Activated T-helper 17 cell treated with anti-CD3 and anti-CD28 coated beads, Interleukin-2, amount 50 U/mL, for 72 hours (primary cell): Measurements from ENCODE around the gene NPAS3. TPM values are rescaled to one million over a fixed set of nuclear protein-coding genes. Genes with fewer than 3 reads are reported as not detected.

Experiments used
- ATAC-seq: fragments of 150-1000 bp; cut with Tn5 transposase; replicated peaks from 2 replicates; pipeline ENCODE4 v1.10.0; 2021; ENCODE audit warnings: mild to moderate bottlenecking, moderate library complexity
- H3K27ac Mint-ChIP-seq: one replicate; pipeline ENCODE4 v1.8.0; 2022; ENCODE audit warnings: mixed read lengths
- H3K27me3 Mint-ChIP-seq: one replicate; pipeline ENCODE4 v1.8.0; 2022; ENCODE audit warnings: mixed read lengths
- H3K36me3 Mint-ChIP-seq: one replicate; pipeline ENCODE4 v1.8.0; 2022; ENCODE audit warnings: low read depth, mild to moderate bottlenecking, mixed read lengths
- H3K4me1 Mint-ChIP-seq: one replicate; pipeline ENCODE4 v1.8.0; 2022; ENCODE audit warnings: mixed read lengths
- H3K4me3 Mint-ChIP-seq: one replicate; pipeline ENCODE4 v1.8.0; 2022; ENCODE audit warnings: mild to moderate bottlenecking, mixed read lengths
- H3K9me3 Mint-ChIP-seq: one replicate; pipeline ENCODE4 v1.8.0; 2022; ENCODE audit warnings: mixed read lengths
- total RNA-seq, 2 donors: library from RNA; stranded (reverse); gene quantifications; one replicate each; pipeline ENCODE4 v1.2.3, GENCODE V29; 2022

The NPAS3 gene
- total RNA-seq, 2 donors from 2014 or later = not detected

DNA sequence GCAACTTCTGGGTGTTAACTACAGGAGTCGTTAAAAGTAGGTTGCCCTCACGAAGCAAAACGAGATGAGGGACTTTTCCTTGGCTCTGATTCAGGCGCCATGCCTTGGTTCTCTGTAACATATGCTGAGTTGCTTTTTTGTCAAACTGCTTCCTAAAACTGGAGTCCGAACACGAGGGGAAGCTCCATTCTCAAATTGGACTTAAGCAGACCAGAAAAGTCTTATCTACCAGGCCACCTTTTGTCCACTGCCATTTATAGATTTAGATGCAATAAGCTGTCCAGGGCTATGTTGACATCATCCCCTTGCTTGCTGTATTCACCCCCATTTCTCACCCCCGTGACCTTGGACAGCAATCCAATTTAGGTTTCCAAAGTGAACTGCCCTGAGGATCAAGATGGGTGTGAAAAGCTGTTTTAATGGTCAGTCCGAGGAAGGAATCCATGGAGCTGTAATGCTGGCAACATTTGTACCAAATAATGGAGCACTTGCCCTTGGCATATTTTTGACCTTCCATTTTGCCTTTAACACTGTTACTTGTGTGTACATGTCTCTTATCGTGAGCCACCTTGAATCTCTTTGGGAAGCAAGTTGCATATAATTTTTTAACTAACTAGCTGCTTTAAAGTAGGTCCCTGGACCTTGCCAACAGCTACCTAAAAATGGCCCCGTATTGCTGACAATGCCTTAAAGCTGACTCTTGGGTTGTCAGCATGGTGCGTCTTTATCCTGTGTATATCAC, 714.1 kb downstream of the NPAS3 start:
- Mint-ChIP-seq H3K4me1 (no peaks in the 10 kb centered on the region), H3K27ac (no peak overlapping the region), H3K4me3 (no peak overlapping the region), H3K27me3 (peaks cover 7% of the 10 kb centered on the region), H3K9me3 (no peaks in the 10 kb centered on the region), H3K36me3 (no peaks in the 10 kb centered on the region)
- no peak for ATAC-seq

DNA sequence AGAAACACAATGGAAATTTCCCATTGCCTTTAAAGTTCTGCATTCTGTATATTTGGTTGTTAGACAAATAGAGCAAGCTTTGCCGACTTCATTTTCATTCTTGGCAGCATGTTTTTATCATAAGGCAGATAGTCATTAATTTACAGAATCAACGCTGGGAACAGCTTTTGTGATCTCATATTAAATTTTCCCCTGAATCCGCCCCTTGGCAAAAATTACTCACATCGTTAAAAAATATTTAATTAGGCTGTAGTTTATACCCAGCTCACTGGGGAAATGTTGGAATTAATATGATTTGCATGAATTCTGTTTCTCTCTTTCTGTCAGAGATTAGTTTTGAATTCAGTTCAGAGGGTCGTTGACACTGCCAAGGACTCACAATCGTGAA, 714.6 kb downstream of the NPAS3 start:
- Mint-ChIP-seq H3K27ac (no peak overlapping the region), H3K4me1 (no peaks in the 10 kb centered on the region), H3K9me3 (no peaks in the 10 kb centered on the region), H3K27me3 (peaks cover 7% of the 10 kb centered on the region), H3K36me3 (no peaks in the 10 kb centered on the region), H3K4me3 (no peak overlapping the region)
- ATAC-seq = no peak

DNA sequence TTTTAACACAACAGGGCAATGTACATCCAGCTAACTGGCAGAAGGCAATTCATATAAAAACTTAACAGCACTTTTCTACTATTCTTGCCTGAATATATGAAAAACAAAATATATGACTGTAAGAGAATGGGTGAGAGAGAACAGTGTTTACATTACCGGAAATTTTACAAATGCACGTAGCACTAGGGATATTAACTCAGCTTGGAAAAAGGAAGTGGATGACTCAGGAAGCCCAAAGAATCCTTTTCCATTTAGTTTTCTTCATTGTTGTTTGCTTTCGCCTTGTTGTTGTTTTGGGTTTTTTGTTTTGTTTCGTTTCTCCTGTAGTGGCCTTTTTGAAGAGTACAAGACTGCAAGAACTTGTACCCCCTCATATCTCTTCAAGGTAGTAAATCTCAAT, 716.7 kb downstream of the NPAS3 start:
- Mint-ChIP-seq H3K9me3 (no peaks in the 10 kb centered on the region), H3K4me3 (no peak overlapping the region), H3K27me3 (peaks cover under 1% of the 10 kb centered on the region), H3K27ac (no peak overlapping the region), H3K4me1 (no peaks in the 10 kb centered on the region), H3K36me3 (no peaks in the 10 kb centered on the region)
- no peak for ATAC-seq

DNA sequence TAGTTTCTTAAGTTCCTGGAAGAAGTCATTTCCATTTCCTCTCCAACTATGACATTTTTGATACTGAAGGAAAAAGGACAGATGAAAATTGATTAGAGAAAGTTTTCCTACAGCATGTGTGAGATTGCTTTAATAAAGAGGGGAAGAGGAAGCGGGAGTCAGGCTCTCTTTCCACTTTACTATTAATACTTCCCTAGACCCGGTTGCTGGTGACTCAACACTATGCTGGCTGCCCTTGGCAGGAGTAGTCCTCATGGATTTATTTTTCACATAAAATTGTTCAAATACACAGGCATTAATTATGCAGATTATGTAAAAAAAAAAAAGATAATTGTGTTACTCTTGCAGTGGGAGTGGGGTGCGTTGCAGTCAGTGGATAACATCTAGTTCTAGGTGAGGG, 718.8 kb downstream of the NPAS3 start:
- Mint-ChIP-seq H3K4me3 (no peak overlapping the region), H3K27ac (no peak overlapping the region), H3K36me3 (no peaks in the 10 kb centered on the region), H3K4me1 (no peaks in the 10 kb centered on the region), H3K27me3 (peaks cover 5% of the 10 kb centered on the region), H3K9me3 (no peaks in the 10 kb centered on the region)
- no peak for ATAC-seq

DNA sequence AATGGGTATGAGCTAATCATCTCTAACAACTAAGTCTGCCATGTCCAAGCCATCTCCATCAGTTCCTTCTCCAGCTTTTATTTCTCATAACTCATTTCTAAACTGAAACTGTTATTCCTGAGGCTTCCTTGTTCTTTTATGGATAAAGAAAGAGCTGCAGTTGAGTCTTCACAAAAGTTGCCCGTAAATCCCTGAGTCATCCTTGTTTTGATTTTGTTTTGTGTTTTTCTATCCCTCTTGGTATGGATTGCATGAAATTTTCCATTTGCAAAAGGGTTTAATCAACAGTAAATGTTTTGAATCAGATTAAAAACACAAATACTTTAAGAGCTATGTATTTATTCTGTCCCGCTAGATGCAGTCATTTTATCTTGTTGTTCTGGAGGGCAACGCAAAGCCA, 721.6 kb downstream of the NPAS3 start:
- Mint-ChIP-seq H3K9me3 (peaks cover 4% of the 10 kb centered on the region), H3K4me3 (no peak overlapping the region), H3K4me1 (no peaks in the 10 kb centered on the region), H3K36me3 (no peaks in the 10 kb centered on the region), H3K27ac (no peak overlapping the region), H3K27me3 (peaks cover 5% of the 10 kb centered on the region)
- no peak for ATAC-seq

DNA sequence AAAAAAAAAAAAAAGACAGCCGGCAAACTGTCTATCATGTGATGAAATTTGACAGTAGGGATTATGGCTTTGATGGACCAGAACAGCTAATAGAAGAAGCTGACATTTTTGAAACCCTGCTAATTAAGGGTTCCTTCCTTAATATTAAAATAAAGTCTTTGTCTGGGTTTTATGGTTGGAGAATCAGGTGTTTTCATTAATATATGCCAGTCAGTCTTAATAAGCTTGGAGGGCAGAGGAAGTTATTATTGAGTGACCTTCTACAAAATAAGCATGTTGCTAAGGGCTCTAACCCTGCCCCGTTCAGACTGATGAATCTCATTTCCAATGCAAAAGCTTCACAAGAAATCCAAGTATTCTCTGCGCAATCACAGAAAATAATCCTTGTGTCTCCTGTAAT, 722.4 kb downstream of the NPAS3 start:
- Mint-ChIP-seq H3K27me3 (peaks cover 5% of the 10 kb centered on the region), H3K9me3 (peaks cover 4% of the 10 kb centered on the region), H3K36me3 (no peaks in the 10 kb centered on the region), H3K4me1 (no peaks in the 10 kb centered on the region), H3K27ac (no peak overlapping the region), H3K4me3 (no peak overlapping the region)
- no peak for ATAC-seq

DNA sequence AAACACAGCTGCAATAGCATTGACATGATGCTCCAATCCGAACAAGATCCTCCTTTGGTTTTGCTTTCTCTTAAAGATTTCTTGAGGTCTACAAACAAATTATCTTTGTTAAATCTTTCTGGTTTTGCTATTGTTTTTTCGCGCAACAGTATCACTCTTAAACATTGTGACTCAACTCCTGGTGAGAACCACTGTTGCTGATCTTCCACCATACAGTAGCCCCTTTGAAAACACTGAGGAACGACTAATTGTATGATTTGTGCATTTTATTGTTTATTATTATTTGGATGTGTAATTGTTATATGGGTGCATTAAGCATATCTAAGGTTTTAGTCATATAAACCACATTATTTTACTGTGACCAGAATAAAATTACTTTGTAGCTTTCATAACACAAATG, 729.4 kb downstream of the NPAS3 start:
- peaks cover 4% of the 10 kb centered on the region for H3K9me3 Mint-ChIP-seq
- no peak overlapping the region for H3K27ac Mint-ChIP-seq
- no peak for ATAC-seq
- H3K4me3 Mint-ChIP-seq = no peak overlapping the region
- peaks cover 3% of the 10 kb centered on the region for H3K27me3 Mint-ChIP-seq
- no peaks in the 10 kb centered on the region for H3K36me3 Mint-ChIP-seq
- H3K4me1 Mint-ChIP-seq = no peaks in the 10 kb centered on the region

DNA sequence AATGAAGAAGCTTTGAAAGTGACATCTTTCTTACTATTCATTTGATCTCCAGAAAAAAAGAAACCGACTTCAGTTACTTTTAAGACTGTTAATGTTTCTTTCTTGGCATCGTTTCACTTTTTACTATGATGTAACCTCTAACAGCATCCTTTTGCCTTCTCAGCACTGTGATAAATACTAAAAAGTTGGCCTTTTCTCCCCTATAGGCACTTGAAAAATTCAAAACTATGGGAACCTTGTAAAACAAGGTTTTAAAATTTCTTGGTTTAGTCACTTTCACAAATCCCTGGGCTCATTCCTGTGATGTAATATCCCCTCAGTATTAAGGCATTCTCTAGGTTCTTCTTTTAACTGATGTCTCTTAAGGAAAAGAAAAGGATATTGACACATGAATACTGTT, 730.4 kb downstream of the NPAS3 start:
- ATAC-seq = no peak
- Mint-ChIP-seq H3K27ac (no peak overlapping the region), H3K27me3 (peaks cover 3% of the 10 kb centered on the region), H3K36me3 (no peaks in the 10 kb centered on the region), H3K4me1 (no peaks in the 10 kb centered on the region), H3K4me3 (no peak overlapping the region), H3K9me3 (no peaks in the 10 kb centered on the region)

DNA sequence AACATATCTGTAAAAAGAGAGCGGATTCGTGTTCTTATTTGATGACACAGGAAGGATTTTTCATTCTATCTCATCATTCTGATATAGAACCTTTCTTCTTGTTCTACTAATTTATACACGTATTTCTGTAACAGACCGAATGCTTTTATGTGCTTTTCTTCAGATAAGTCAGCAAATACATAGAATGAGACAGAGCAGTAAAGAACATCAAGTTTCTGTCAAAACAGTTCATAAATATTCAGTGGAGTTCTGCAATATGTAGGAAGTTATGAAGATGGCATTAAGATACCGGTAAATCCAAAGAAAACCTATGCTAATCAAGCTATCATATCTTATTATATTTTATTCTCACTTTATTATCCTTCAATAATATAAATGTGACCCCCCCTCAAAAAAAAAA, 731.6 kb downstream of the NPAS3 start:
- H3K4me1 Mint-ChIP-seq = no peaks in the 10 kb centered on the region
- no peaks in the 10 kb centered on the region for H3K36me3 Mint-ChIP-seq
- ATAC-seq = no peak
- H3K9me3 Mint-ChIP-seq = no peaks in the 10 kb centered on the region
- H3K4me3 Mint-ChIP-seq = no peak overlapping the region
- peaks cover 8% of the 10 kb centered on the region for H3K27me3 Mint-ChIP-seq
- no peak overlapping the region for H3K27ac Mint-ChIP-seq

DNA sequence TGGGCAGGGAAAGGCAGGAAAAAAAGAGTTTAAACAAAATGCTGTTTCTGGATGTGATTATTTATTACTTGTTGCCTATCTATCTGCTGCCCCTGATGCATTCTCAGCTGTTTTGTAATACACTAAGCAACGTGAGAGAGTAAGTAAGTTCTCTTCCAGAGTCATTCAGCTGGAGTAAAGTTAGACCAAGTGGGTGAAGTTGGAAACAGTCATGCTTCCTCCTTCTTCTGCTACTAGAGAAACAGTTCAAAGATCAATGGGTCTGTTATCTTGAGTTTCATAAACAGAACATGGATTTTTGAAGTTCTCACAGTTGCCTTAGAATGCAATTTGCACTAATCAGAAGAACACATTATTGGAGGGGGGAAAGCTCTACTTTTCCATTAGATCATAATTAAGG, 732.9 kb downstream of the NPAS3 start:
- no peaks in the 10 kb centered on the region for H3K9me3 Mint-ChIP-seq
- H3K27me3 Mint-ChIP-seq = peaks cover 8% of the 10 kb centered on the region
- no peaks in the 10 kb centered on the region for H3K36me3 Mint-ChIP-seq

DNA sequence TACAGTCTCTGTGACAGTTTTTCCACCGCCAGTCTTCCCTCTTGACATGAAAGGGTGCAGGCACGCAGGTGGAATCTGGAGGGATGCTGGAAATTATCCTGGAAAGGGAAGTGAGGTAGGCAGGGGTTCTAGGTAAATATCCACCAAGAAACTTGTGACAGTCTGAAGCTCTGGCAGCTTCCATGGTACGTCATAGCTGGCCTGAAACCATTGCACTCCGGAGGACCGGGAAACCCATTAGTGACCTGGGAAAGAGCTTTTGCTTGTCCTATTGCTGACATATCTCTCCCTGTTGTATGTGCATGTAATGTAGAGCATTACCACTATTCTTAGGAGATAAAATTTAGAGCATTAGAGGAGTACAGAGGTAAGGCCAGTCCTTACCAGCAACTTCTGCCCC, 736.2 kb downstream of the NPAS3 start:
- Mint-ChIP-seq H3K27ac (no peak overlapping the region), H3K27me3 (peaks cover 12% of the 10 kb centered on the region), H3K36me3 (no peaks in the 10 kb centered on the region), H3K4me1 (no peaks in the 10 kb centered on the region), H3K4me3 (no peak overlapping the region), H3K9me3 (no peaks in the 10 kb centered on the region)
- ATAC-seq = no peak

More for the DNA sequence above, 732.9 kb downstream of the NPAS3 start:
- Mint-ChIP-seq H3K4me1 (no peaks in the 10 kb centered on the region), H3K4me3 (no peak overlapping the region), H3K27ac (no peak overlapping the region)
- no peak for ATAC-seq

DNA sequence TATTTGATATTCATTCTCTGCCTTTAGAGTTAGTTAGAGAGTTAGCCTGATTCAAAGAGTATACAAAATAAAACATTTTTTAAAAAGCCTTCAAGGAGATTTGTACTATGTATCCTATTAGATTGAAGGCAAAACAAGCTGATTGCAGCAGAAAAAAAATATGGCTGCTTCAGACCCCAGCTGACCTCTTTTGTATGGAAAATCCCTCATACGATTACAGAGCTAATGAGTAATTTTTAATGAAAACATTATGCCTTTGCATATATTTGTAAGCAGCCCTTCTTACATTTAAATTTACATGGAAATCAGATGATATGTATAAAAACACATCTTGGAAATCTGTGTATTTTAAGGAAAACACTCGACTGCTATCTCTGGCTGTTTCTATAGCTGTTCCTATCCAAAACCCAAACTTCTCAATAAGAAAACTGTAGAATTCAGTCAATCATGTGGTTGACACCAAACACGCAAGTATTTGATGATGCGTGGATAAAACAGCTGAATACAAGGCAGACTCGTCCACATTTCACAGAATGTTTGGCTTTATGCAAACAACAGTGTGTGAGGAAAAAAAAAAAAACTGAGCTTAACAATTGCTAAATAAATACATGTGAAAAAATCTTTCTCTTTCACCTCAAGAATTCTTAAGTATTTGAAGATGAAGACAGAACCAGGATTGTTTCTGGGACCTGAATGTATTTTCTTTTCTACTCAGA, 736.9 kb downstream of the NPAS3 start:
- no peaks in the 10 kb centered on the region for H3K36me3 Mint-ChIP-seq
- H3K9me3 Mint-ChIP-seq = no peaks in the 10 kb centered on the region
- no peaks in the 10 kb centered on the region for H3K4me1 Mint-ChIP-seq

DNA sequence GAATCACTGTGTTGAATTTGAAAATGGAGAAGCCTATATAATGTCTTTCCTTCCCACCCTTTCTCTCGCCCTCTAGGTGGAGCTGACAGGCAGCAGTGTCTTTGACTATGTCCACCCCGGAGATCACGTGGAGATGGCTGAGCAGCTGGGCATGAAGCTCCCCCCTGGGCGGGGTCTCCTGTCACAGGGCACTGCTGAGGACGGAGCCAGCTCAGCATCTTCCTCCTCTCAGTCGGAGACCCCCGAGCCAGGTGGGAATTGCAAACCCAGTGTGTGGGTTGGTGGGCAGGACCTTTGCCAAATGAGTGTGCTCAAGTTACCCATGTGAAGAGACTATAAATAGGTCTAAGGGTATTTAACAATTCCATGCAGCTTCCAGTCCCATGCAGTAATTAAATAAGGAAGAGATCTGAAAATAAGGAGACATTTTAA, 737.5 kb downstream of the NPAS3 start:
- no peaks in the 10 kb centered on the region for H3K9me3 Mint-ChIP-seq
- no peak overlapping the region for H3K4me3 Mint-ChIP-seq
- ATAC-seq = no peak
- H3K36me3 Mint-ChIP-seq = no peaks in the 10 kb centered on the region
- H3K27me3 Mint-ChIP-seq = peaks cover 12% of the 10 kb centered on the region
- no peaks in the 10 kb centered on the region for H3K4me1 Mint-ChIP-seq
- no peak overlapping the region for H3K27ac Mint-ChIP-seq

More for the DNA sequence above, 736.9 kb downstream of the NPAS3 start:
- ATAC-seq = no peak
- Mint-ChIP-seq H3K27ac (no peak overlapping the region), H3K27me3 (peaks cover 12% of the 10 kb centered on the region), H3K4me3 (no peak overlapping the region)

DNA sequence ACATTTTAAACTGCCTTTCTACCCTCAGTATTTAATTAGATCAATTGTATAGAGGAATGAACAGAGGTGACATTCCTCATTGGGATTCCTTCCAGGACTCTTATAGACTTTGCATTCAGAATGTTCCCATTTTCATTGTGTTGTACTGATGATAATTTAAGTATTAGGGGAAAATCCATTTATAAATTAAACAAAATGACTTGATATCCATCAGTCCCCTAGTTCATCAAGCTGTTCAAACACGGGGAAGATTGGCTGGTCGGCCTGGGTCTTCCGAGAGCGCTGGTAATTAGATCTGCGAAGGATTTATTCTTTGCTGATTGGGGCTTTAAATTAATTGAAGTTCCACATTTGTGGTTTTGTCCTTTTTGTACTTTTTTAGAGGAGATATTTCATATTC, 738.2 kb downstream of the NPAS3 start:
- no peaks in the 10 kb centered on the region for H3K36me3 Mint-ChIP-seq
- no peak overlapping the region for H3K4me3 Mint-ChIP-seq
- ATAC-seq = no peak
- no peaks in the 10 kb centered on the region for H3K4me1 Mint-ChIP-seq
- H3K9me3 Mint-ChIP-seq = no peaks in the 10 kb centered on the region
- H3K27ac Mint-ChIP-seq = no peak overlapping the region
- peaks cover 12% of the 10 kb centered on the region for H3K27me3 Mint-ChIP-seq

DNA sequence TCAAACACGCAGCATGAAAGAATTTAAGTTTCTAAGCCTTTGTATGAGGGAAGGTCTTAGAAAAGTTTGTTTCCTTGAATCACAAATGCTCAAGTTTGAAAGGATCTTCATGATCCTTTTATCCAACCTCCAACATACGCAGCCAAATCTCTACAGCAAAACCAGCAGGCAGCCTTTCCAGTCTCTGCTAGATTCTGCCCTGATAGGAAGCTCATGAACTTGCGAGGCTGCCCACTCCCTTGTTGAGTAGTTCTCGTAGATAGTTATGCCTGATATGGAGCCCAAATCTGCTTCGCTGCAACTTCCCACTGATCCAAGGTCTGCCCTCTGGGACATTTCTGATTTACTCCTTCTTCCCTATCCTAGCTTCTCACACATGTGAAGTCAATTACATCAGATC, 739.3 kb downstream of the NPAS3 start:
- Mint-ChIP-seq H3K4me3 (no peak overlapping the region), H3K4me1 (no peaks in the 10 kb centered on the region), H3K27ac (no peak overlapping the region), H3K9me3 (no peaks in the 10 kb centered on the region), H3K27me3 (peaks cover 9% of the 10 kb centered on the region), H3K36me3 (no peaks in the 10 kb centered on the region)
- no peak for ATAC-seq
